ENCODE results near the gene ZBTB7C.

Gene ZBTB7C

GRCh38 chr18:48252525-48252924 lies 156.7 kb downstream of the ZBTB7C start:
- DNase-seq (ENCODE audit: low read depth), result no peak

GRCh38 chr18:48250918-48251317 lies 158.3 kb downstream of the ZBTB7C start:
- no peak for DNase-seq (ENCODE audit: low read depth)

GRCh38 chr18:48250362-48250907 lies 158.7 kb downstream of the ZBTB7C start:
- DNase-seq (ENCODE audit: low read depth), result no peak

- no peak for DNase-seq (ENCODE audit: low read depth)
Observed at GRCh38 chr18:48249854-48250253, 159.3 kb downstream of the ZBTB7C start.

GRCh38 chr18:48244530-48244929 lies 164.7 kb downstream of the ZBTB7C start:
- DNase-seq (ENCODE audit: low read depth), result no peak

GRCh38 chr18:48238636-48239035 lies 170.5 kb downstream of the ZBTB7C start:
- DNase-seq (ENCODE audit: low read depth), result no peak

- no peak for DNase-seq (ENCODE audit: low read depth)
Observed at GRCh38 chr18:48238206-48238605, 171.0 kb downstream of the ZBTB7C start.

- DNase-seq (ENCODE audit: low read depth), result no peak
Observed at GRCh38 chr18:48236822-48237221, 172.4 kb downstream of the ZBTB7C start.

- no peak for DNase-seq (ENCODE audit: low read depth)
Observed at GRCh38 chr18:48230467-48231113, 178.6 kb downstream of the ZBTB7C start.

GRCh38 chr18:48229552-48229981 lies 179.6 kb downstream of the ZBTB7C start:
- DNase-seq (ENCODE audit: low read depth), result no peak

GRCh38 chr18:48228841-48229240 lies 180.3 kb downstream of the ZBTB7C start:
- no peak for DNase-seq (ENCODE audit: low read depth)

GRCh38 chr18:48228301-48228715 lies 180.9 kb downstream of the ZBTB7C start:
- DNase-seq (ENCODE audit: low read depth), result no peak

GRCh38 chr18:48227206-48227605 lies 182.0 kb downstream of the ZBTB7C start:
- DNase-seq (ENCODE audit: low read depth), result no peak

- DNase-seq (ENCODE audit: low read depth), result no peak
Observed at GRCh38 chr18:48226401-48226800, 182.8 kb downstream of the ZBTB7C start.

- DNase-seq (ENCODE audit: low read depth), result no peak
Observed at GRCh38 chr18:48222118-48222517, 187.1 kb downstream of the ZBTB7C start.

- no peak for DNase-seq (ENCODE audit: low read depth)
Observed at GRCh38 chr18:48219810-48220499, 189.2 kb downstream of the ZBTB7C start.

- no peak for DNase-seq (ENCODE audit: low read depth)
Observed at GRCh38 chr18:48219037-48219809, 190.0 kb downstream of the ZBTB7C start.

GRCh38 chr18:48218285-48219022 lies 190.7 kb downstream of the ZBTB7C start:
- no peak for DNase-seq (ENCODE audit: low read depth)

GRCh38 chr18:48217258-48218250 lies 191.6 kb downstream of the ZBTB7C start:
- DNase-seq (ENCODE audit: low read depth), result no peak

GRCh38 chr18:48216639-48217257 lies 192.4 kb downstream of the ZBTB7C start:
- no peak for DNase-seq (ENCODE audit: low read depth)
